Colonic mucosa (tissue), 4 donors: ENCODE data around the gene SSBP4. TPM values are rescaled to one million over a fixed set of nuclear protein-coding genes. Genes with fewer than 3 reads are reported as not detected.

ENCODE experiments used
- DNase-seq: peaks from one replicate; pipeline ENCODE4 v3.0.0-alpha.2; 2020
- H3K27ac ChIP-seq: fragments of 200-600 bp; one replicate; pipeline ENCODE4 v1.8.0; 2021
- H3K27me3 ChIP-seq: fragments of 200-600 bp; one replicate; pipeline ENCODE4 v1.8.0; 2021
- H3K36me3 ChIP-seq: fragments of 200-600 bp; one replicate; pipeline ENCODE4 v1.8.0; 2021
- H3K4me1 ChIP-seq: fragments of 200-600 bp; one replicate; pipeline ENCODE4 v1.8.0; 2021; ENCODE audit warnings: mild to moderate bottlenecking
- H3K4me3 ChIP-seq: fragments of 200-600 bp; one replicate; pipeline ENCODE4 v1.8.0; 2021
- H3K9ac ChIP-seq, 2 donors: one replicate each; pipeline ENCODE4 v1.7.0; 2013; ENCODE audit warnings: control low read depth in 2 of 2, low read depth in 2 of 2, low read length in 2 of 2
- H3K9me3 ChIP-seq: fragments of 200-600 bp; one replicate; pipeline ENCODE4 v1.8.0; 2021
- intact Hi-C: fragments of 100-400 bp; cut with DNase I; formaldehyde crosslinking; loops from one replicate; pipeline ENCODE4 v1.14.1; 2022
- total RNA-seq, 2 donors: library from RNA; stranded (reverse); fragmentation: NEBNext Ultra II Directional in 1 of 2; extraction: Animal tissue kit (Norgen Biotek cat#: 25700) in 1 of 2; gene quantifications; one replicate each; pipeline ENCODE4 v1.2.1, GENCODE V29; 2021
- TF ChIP-seq, protein P1 (sequence below): fragments of 200-600 bp; IDR thresholded peaks from one replicate; pipeline ENCODE4 v1.8.0; 2022; ENCODE audit warnings: antibody characterized with exemption, mild to moderate bottlenecking
- donor health status: healthy.
- donor health status: DM: no; HTN: no; CAD: no.
- donor health status: DM: no; HTN: no; CAD: no.

SSBP4 gene
- total RNA-seq, 2 donors from 2014 or later = 40.1 to 77.3 TPM

DNA sequence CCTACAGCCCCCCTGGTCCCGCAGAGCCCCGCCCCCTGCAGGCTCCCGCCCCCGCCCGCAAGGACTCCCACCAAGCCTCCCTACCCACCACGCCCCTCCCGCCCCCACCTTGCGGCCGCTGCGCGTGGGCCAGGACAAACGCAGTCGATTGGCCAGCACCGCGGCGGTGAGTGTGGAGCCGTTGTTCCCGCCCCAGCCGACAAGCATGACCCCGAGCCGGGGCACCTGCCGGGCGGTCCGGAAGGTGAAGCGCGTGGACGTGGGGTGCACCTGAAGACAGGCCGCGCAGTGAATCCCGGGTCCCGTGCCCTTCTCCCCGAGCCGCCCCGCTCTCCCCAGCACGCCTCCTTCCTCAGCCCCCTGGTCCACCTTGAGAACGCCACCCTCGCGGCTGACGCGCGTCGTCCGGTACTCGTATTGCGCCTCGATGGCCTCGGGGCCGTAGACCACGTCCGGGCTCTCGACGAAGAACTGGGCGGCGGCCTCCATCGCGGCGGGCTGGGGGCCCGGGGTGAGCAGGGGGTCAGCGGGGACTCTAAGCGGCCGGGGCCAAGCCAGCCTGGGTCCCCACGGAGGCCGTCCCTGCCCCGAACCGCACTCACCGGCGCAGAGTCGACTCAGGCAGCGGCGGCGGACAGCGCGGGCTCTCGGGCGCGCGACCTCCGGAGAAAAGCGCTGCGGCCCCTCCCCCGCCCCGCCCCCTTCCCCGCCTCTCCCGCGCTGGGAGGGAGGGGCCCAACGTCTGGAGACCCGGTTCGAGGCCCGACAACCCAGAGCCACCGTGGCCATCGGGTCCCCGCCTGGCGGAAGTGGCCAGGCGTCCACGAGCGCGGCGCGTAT is 18.5 kb downstream of the SSBP4 start, which contains the start of gene ISYNA1:
ISYNA1 (minus strand) TSS at position 643 of the 840 bp plus-strand sequence; CDS start at position 489, 154 bp downstream.
- H3K4me1 ChIP-seq = peaks cover 8% of the 10 kb centered on the region
- H3K27me3 ChIP-seq = no peaks in the 10 kb centered on the region
- no peaks in the 10 kb centered on the region for H3K36me3 ChIP-seq
- peak within 1 kb of the TSS; percentile 40 for H3K27ac ChIP-seq
- H3K9me3 ChIP-seq = no peaks in the 10 kb centered on the region
- peak; percentile 61 for DNase-seq
- peak within 1 kb of the TSS; percentile 48 for H3K4me3 ChIP-seq
- peak within 1 kb of the TSS; percentile 51 to 73 for H3K9ac ChIP-seq
- TF ChIP-seq, protein P1, sequence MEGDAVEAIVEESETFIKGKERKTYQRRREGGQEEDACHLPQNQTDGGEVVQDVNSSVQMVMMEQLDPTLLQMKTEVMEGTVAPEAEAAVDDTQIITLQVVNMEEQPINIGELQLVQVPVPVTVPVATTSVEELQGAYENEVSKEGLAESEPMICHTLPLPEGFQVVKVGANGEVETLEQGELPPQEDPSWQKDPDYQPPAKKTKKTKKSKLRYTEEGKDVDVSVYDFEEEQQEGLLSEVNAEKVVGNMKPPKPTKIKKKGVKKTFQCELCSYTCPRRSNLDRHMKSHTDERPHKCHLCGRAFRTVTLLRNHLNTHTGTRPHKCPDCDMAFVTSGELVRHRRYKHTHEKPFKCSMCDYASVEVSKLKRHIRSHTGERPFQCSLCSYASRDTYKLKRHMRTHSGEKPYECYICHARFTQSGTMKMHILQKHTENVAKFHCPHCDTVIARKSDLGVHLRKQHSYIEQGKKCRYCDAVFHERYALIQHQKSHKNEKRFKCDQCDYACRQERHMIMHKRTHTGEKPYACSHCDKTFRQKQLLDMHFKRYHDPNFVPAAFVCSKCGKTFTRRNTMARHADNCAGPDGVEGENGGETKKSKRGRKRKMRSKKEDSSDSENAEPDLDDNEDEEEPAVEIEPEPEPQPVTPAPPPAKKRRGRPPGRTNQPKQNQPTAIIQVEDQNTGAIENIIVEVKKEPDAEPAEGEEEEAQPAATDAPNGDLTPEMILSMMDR = no peak
- intact Hi-C loops = no loop called here

DNA sequence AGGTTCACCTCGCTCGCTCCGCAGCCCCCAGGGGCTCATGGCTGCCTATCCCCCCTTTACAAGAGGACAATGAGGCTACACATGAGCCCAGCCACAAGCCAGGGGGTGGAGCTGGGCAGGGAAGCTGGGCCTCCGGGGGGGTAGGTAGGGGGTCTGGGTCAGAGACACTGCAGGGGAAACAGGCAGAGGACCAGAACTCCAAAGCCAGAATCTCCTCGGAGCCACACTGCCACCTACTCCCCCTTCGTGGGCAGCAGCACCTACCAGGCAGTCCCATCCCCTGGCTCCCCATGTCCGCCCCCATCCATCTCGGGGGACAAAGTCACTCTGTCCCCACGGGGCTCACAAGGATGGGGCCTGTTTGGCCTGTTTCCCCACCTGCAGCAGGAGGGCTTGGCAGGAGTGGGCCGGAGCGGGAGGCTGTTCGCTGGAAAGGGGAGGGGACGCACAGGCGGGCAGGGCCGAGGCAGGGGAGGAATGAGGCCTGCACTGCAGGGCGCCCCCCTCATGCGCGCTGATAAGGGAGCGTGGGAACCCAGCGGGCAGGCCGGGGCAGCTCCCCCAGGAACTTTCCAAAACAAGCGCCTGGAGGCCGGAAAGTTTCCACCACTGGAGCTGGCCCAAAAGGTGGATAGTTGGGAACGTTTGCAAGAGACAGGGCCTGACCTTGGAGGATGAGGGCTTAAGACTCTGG is 19.3 kb downstream of the SSBP4 start:
- no peak overlapping the region for H3K27ac ChIP-seq
- no peaks in the 10 kb centered on the region for H3K36me3 ChIP-seq
- TF ChIP-seq, protein P1 = no peak
- no peaks in the 10 kb centered on the region for H3K27me3 ChIP-seq
- intact Hi-C loops = no loop called here
- no peak for DNase-seq
- H3K9me3 ChIP-seq = no peaks in the 10 kb centered on the region
- H3K4me1 ChIP-seq = peaks cover 8% of the 10 kb centered on the region
- peak overlapping the region; percentile 4 to 60 for H3K9ac ChIP-seq
- peak overlapping the region; percentile 48 for H3K4me3 ChIP-seq

DNA sequence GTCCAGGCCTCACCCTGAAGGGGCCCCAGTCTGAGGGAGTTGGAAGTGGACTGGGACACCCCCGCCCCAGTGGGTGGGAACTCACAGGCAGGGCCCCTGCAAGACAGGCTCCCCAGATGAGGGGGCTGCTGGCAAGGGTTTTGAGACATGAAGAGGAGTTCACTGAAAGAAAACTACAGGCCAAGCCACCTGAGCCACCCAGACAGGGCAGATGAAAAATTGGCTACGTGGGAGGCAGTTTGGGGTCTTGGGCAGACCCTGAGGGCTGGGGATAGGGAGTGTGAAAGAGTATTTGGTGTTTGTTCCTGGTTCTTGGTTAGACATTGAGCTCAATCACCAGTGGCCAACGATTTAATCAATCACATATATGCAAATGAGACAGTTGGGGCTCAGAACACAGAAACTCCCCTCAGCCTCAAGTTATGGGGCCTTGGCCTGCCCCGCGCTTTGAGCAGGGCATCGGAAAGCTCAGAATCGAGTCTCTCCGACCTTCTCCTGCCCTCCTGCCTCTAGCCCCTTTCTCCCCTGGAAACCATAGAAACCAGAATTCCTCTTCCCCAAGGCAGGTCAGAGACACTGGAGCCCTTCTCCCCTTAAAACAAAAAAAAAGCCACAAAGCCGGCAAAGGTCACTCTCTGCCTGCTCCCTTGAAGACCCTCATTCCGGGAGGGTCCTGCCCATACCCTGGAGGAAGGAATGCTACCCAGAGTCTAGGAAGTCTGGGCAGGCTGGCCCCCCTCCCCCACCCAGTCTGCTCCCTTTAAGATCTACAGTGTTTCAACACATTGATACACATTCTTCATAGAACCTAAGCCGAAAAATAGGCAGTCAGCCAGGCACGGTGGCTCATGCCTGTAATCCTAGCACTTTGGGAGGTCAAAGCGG is 20.1 kb downstream of the SSBP4 start:
- Histone ChIP-seq H3K4me3 (no peak overlapping the region), H3K27me3 (no peaks in the 10 kb centered on the region), H3K9me3 (no peaks in the 10 kb centered on the region), H3K36me3 (no peaks in the 10 kb centered on the region), H3K9ac (no peak overlapping the region), H3K27ac (no peak overlapping the region), H3K4me1 (peaks cover 8% of the 10 kb centered on the region)
- TF ChIP-seq, protein P1 = no peak
- intact Hi-C loops = no loop called here
- DNase-seq = no peak

DNA sequence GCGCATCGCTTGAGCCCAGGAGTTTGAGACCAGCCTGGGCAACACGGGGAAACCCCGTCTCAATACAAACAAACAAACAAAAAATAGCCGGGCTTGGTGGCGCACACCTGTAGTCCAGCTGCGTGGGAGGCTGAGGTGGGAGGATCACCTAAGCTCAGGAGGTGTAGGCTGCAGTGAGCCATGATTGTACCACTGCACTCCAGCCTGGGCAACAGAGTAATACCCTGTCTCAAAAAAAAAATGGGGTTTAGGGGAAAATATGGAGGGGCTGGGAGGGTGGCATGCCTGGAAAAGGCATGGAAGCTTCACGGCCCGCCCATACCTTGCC is 20.7 kb downstream of the SSBP4 start:
- no peak for DNase-seq
- no peaks in the 10 kb centered on the region for H3K36me3 ChIP-seq
- no peak overlapping the region for H3K27ac ChIP-seq
- H3K9ac ChIP-seq = no peak overlapping the region
- peaks cover 8% of the 10 kb centered on the region for H3K4me1 ChIP-seq
- intact Hi-C loops = no loop called here
- H3K27me3 ChIP-seq = no peaks in the 10 kb centered on the region
- TF ChIP-seq, protein P1 = no peak
- H3K4me3 ChIP-seq = no peak overlapping the region
- no peaks in the 10 kb centered on the region for H3K9me3 ChIP-seq

DNA sequence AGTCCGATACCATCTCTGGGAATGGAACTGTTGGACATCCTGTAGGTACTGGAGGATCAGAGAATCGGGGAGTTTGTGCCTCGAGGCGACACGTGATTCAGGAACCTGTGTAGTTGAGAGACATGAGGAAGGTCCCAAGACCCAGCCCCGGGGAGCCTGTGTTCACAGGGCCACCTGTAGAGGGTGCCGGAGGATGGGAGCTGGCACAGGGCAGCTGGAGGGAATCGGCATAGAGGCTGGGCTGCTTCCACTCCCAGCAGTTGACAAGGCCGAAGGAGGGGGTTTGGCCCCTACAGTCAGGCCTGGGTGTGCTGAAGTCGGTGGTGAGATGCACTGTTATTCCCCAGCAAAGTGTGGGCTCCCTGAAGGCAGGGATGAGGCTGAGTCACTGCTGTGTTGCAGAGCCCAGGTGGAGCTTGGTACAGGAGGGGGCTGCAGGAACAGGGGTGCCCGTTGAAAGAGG is 21.2 kb downstream of the SSBP4 start:
- Histone ChIP-seq H3K27me3 (no peaks in the 10 kb centered on the region), H3K27ac (no peak overlapping the region), H3K36me3 (no peaks in the 10 kb centered on the region), H3K4me1 (peaks cover 8% of the 10 kb centered on the region), H3K9ac (no peak overlapping the region), H3K9me3 (no peaks in the 10 kb centered on the region), H3K4me3 (no peak overlapping the region)
- intact Hi-C loops = no loop called here
- DNase-seq = no peak
- TF ChIP-seq, protein P1 = peak; percentile 37
